NCI-H774 (cell line): Measurements from ENCODE around the gene RALGAPA2.
A peak's percentile ranks its signal among the peaks of the same experiment; 100 is the strongest.

Source experiments
- DNase-seq: peaks from one replicate; lab custom pipeline; 2025; lab: John Stamatoyannopoulos, UW

The RALGAPA2 gene

DNA sequence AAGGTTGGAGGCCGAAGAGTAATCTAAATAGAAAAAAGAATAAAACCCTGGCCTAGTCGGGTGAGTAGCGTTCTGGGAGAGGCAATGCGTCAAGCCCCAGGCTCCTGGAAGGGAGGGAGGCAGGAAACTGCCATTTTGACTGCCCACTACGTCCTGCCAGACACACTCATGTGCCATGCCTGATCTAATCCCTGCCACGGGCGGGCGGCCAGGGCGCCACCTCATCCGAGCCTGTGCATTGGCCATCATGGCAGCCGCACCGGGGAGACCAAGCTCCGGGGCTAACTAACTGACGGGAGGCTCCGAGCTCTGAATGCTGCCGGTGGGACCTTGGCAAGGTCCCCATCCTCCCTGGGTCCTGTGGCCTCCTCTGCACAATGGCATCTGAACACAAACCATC is 275.8 kb downstream of the RALGAPA2 start:
- no peak for DNase-seq

- no peak for DNase-seq
Observed at GRCh38 chr20:20435453-20435852, 277.0 kb downstream of the RALGAPA2 start.

DNA sequence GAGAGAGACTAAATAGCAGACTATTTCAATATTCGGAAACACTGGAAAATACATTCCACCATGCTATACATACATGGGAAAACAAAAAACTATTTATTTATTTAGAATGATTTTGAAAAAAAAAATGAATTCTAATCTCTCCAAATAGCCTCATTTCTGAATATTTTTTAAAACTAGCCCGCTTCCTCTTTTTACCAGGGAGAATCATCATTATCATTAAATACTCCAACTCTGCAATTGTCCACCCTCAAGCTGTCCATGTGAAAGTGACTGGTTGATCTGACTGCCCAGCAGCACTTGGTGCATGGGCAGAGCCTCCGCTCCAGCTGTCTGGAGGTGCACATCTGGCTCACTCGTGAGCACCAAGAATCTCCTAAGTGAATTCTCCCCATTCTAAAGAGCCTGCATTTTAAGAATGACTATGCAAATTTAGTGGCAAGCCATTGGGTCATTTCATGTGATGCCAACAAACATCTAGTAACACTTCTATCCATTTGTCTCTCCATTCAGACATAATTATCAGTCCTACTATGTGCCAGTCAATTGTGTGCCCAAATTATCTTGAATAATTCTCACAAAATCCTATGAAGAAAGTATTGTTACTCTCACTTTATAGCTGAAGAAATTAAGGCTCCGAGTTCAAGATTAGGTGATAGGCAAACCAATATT is 279.7 kb downstream of the RALGAPA2 start:
- no peak for DNase-seq

DNA sequence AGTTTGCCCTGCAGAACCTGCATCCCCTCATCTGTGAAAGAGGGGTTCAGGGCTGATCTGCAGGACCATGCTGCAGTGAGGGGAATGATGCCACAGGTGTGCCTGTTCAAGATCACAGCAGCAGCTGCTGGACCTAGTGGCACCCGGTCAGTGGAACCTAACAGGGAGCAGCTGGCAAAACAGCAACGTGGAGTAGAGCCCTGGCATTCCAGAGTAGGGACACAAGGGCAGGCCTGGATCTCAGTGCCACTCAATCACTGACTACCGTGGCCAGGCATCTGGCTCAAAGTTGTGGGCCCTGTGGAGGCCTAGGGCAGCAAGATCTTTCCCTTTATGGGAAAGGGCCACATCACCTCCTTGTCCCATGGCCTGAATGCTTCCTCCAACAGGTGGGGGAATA is 282.4 kb downstream of the RALGAPA2 start:
- DNase-seq = no peak

DNA sequence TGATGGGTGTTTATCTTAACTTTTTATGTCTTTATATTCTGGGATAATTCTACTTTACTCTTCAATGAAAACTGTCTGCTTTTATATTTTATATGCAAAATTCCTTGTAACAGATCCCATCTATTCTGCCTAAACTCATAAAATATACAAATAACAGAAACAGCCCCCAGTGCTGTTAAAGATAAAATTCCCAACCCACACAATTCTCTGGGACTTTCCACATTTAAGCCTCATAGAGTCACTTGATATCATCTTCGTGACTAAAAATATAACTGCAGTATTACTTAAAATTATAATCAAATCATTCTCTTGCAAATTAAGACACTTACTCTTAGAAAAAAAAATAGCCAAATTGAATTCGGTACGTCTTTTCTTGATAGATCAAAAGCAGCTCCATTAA is 284.4 kb downstream of the RALGAPA2 start:
- DNase-seq = no peak

DNA sequence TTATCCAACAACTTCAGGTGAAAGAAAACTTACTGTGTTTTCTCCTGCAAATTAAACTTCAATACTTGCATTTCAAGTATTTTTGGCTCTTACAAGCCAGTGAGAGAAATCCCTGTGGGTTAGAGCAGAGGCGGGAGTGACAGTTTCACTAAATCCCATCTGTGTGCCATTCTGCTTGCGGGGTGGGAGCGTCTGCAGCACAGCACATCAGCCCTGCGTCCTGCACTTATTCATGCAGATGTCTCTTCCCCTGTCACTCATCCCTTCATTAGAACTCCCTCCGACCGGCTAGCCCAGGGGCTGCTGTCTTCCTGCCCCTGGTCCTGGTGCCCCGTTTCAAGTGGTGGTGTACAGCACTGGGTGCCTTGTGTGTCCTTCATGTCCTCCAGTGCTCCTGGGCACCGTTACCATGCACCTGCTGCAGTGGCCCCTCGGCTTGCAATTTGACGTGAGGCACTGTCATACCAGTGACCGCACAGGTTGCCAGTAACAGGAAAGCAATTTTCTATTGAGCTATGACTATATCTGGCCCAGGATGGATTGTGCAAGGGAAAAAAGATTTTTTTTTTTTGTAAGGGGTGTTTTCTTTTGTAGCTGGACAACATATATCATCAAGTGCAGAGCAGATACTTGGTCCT is 285.1 kb downstream of the RALGAPA2 start:
- DNase-seq = no peak

- no peak for DNase-seq
Observed at GRCh38 chr20:20426655-20426907, 285.9 kb downstream of the RALGAPA2 start.

DNA sequence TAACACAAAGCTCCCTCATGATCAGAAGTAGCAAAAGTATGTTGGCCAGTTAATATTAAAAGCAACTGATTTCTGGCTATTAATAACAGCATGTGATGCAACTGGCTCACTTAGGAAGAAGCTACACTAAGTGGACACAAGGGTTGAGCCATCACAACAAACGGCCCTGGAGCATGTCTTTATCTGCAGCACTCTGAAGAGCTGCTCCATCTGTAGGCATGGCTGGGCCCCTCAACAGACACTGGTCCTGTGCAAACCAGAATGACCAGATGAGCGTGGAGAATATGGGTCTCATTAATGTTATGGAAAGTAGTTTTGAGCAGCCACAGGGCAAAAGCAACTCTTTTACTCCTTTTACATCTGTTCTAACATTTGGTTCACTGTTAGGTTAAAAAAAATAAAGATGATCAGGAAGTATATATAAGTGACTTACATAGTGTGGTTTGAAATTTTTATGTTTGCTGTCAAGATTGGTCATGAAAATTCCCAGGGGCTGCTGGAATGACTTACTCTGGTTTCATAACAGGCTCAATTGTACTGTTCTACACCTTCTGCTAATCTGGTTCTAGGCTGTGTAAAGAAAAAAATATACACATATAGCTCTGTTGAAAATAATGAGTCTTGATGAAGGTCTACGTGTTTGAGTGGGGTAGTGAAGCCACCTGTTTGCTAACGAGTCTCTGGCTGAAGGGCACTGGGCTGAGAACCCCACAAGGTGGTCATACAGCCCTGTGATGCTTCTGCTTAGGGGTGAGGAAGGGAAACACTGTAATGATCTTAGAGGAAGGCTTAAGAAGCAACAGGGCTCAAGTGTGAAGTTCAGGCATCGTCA is 286.4 kb downstream of the RALGAPA2 start:
- no peak for DNase-seq

DNA sequence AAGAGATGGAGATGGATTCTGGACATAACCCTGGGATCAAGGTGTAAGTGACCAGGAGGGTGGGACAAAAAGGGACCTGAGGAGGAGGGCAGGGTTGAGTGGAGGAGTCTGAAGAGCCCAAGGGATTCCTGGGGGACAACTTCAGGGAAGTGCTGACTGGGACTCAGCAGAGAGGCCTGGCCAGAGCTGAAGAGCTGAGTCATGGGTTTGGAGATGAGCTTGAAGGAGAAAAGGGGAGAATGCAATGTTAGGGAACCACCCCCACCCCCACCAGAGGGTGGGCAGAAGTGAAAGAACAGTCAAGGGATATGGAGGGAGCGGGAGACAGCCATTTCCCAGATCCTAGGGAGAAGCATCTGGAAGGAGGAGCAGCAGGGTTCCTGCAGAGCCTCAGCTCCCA is 289.3 kb downstream of the RALGAPA2 start:
- DNase-seq = no peak

DNA sequence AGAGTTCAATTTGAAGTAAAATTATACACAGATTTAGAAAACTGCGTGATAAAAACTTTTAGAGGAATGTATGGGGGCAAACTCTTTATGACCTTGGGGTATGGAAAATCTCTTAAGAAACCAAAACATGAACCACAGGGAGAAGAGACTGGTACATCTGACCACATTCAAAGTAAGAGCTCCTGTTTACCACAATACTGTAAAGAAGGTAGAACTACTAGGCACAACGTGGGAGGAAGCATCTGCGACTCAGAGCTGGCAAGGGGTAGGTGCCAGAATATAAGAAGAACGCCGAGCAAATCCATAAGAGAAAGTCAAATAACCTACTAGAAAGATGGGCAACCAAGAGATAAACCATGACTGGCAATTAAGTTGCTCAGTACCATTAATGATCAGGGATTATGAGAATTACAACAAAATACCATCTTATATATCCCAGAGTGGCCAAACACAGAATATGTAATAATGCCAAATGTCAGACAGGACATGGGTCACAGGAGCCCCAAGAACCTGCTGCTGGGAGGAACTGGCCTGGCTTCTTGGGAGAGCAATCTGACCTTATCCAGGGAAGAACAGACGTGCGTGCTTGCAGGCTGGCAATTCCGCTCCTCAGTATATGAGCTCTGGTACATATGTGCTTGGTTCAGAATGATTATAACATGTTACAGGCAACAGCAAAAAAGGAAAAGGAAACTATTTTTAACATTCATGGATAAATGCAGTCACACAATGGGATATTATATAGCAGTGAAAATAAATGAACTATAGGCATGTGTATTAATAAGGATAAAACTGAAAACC is 294.4 kb downstream of the RALGAPA2 start:
- DNase-seq = no peak

DNA sequence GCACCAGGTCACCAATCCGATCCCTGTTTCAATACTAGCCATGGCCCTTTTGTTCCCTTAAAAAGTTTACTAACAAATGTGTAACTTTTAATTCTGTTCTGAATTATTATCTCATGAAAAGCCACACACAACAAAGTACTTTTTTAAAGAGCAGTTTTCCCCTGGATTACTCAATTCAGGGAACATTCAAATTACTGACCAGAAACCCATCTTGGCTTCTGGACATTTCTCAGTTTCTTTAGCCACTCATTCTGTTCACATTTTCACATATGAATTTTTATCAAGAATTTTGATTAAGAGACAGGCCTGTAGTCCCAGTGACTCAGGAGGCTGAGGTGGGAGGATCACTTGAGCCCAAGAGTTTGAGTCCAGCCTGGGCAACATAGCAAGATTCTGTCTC is 297.1 kb downstream of the RALGAPA2 start:
- DNase-seq = no peak

GRCh38 chr20:20414640-20415220 is 297.7 kb downstream of the RALGAPA2 start:
- no peak for DNase-seq

DNA sequence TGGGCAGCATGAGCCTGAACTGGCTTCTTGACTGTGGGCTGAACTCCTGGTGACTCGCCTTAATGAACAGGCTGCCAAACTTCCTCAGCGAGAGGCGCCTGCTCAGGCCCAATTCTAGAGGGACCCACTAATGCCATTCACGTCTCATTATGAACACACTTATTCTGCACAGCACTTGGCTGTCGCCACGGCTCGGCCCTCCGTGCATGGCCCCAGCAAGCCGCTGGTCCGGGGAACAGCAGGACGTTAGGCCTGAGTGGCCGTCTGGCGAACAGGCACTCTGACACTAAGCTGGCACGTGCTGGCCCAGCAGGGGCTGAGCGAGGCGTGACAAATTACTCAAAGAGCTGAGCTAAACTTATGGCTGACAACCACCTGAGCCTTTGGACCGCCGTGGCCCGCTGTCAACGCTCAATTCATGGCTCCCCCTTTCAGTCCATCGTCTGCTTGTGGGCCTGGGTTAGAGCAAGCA is 298.6 kb downstream of the RALGAPA2 start:
- no peak for DNase-seq

GRCh38 chr20:20412750-20413149 is 299.7 kb downstream of the RALGAPA2 start:
- DNase-seq = no peak

DNA sequence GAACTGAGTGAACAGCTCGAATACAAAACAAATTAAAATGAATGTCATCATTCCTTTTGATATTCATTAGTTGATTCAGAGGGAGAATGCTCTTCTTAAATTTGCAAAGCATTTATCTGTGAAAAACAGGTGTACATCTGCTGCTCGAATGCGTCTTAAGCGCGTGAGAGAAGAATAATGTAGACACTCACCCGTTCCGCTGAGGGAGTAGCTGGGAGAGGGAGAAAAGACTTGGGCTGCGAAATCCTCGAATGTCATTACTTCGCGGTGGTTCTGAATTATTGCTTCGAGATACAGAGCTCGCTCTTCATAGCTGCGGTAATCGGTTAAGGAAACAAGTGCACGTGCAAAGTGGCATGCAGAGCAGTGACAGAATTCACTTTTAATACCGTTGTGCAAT is 300.6 kb downstream of the RALGAPA2 start:
- no peak for DNase-seq

DNA sequence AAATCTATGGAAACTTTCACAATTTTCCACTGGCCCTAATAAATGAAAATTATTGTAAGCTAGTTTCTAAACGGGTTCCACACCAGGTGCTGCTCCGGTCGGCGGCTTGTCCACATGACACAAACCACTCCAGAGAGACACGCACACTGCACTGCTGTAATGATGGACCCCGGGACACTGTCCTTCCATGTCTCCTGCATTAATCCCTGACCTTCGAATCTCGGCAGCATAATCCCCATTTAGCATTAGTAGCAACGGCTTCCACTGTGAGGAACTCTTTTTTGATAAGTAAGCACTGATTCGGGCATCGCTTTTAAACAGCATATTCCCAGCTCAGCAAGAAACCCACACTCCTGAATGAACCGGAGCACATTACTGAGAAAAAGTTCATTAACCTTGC is 301.0 kb downstream of the RALGAPA2 start:
- peak; percentile 12 for DNase-seq

- peak; percentile 80 for DNase-seq
Observed at GRCh38 chr20:20410678-20411077, 301.8 kb downstream of the RALGAPA2 start.

- DNase-seq = no peak
Observed at GRCh38 chr20:20409331-20409730, 303.1 kb downstream of the RALGAPA2 start.

DNA sequence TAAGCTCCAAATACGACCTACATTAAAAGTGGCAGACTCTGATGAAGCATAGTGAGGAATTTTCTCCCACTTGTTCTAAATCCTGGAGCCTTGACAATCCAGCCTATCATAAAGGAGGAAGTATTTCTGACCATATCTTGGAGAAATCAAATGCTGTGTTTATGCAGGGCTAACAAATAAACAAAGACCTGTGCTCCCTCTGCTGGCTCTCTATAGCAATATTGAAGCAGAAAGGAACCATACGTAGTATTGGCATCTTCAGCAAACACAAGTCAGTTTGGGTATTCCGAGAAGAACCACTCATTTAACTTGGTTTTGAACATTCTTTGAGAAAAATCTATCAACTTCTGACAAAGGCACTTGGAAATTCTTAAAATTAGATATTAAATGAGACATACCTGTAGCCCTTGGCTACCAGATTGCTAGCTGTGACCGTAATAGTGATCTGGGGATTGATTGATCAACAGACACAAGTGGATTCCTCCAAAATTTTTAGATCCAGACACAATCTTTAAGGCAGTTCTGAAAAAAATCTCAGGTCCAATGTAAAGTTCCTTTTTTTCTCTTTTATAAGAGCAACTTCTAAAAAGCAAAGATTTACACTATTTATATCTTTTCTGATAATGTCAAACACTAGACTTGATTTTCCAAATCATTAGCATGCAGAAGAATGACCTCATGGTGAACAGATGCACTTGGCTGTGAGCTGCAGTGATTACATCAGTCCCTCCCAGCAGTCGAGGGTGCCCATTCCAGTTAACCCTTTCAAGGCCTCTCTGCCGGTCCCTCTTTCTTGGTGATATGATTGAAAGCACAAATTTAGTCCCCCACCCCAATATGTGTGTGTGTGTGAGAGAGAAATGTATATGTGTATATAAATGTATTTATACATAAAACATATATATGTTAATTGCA is 304.3 kb downstream of the RALGAPA2 start:
- DNase-seq = peak; percentile 12

DNA sequence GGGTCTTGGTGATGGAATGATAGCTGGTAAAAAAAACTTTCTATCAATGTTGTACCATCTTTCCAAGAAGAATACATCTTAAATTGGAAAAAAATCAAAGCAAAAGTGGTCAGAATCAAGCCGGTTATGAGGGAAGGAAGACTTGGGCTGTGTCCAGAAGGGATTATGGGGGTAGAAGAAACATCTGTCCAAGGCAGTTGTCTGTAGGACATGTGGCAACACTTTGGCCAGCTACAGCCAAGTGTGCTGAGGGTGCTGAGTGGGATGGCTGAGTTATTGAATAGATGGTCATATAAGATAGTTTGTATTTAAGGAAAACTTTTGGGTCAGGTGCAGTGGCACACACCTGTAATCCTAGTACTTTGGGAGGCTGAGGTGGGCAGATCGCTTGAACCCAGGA is 306.1 kb downstream of the RALGAPA2 start:
- no peak for DNase-seq

GRCh38 chr20:20405623-20406022 is 306.8 kb downstream of the RALGAPA2 start:
- DNase-seq = no peak
